Right lobe of liver (tissue), 6 donors: ENCODE measurements around the gene UBE2N. TPM values are rescaled to one million over a fixed set of nuclear protein-coding genes. Genes with fewer than 3 reads are reported as not detected.

Experiments used
- ATAC-seq, 4 donors: fragments of 200-7000 bp; cut with Tn5 transposase; one replicate each; pipeline ENCODE4 v1.9.1; 2020; ENCODE audit warnings: mild to moderate bottlenecking in 4 of 4, moderate library complexity in 4 of 4
- DNase-seq, 3 donors: peaks; one replicate each; pipeline ENCODE4 v3.0.0-alpha.2; 2020
- H3K27ac ChIP-seq, 3 donors: fragments of 200-600 bp; one replicate each; pipeline ENCODE4 v1.8.0; 2022
- H3K27me3 ChIP-seq, 2 donors: fragments of 200-600 bp; one replicate each; pipeline ENCODE4 v1.8.0; 2022
- H3K36me3 ChIP-seq, 4 donors: fragments of 200-600 bp; sonication (generic) in 1 of 4; one replicate each; pipeline versions ENCODE4 v1.5.1 to v1.8.0; 2017 to 2022; ENCODE audit warnings: control low read depth in 1 of 4
- H3K4me1 ChIP-seq, 4 donors: fragments of 200-600 bp; sonication (generic) in 1 of 4; one replicate each; pipeline versions ENCODE4 v1.5.1 to v1.8.0; 2017 to 2022; ENCODE audit warnings: control low read depth in 1 of 4
- H3K4me3 ChIP-seq, 3 donors: fragments of 200-600 bp; one replicate each; pipeline ENCODE4 v1.8.0; 2022
- H3K9me3 ChIP-seq, 4 donors: fragments of 200-600 bp; sonication (generic) in 1 of 4; one replicate each; pipeline versions ENCODE4 v1.5.1 to v1.8.0; 2017 to 2022; ENCODE audit warnings: control low read depth in 1 of 4
- CTCF ChIP-seq, 4 donors: fragments of 200-600 bp in 3 of 4; fragments of 450-650 bp in 1 of 4; IDR thresholded peaks; one replicate each; pipeline versions ENCODE4 v1.5.1 to v1.8.0; 2016 to 2022; ENCODE audit warnings: antibody characterized with exemption in 4 of 4, mild to moderate bottlenecking in 2 of 4
- POLR2A ChIP-seq: fragments of 450-650 bp; IDR thresholded peaks from one replicate; pipeline ENCODE4 v1.6.1; 2017; ENCODE audit warnings: antibody characterized with exemption, mild to moderate bottlenecking
- WGBS: methylation state at CpG from one replicate; pipeline ENCODE4 v1.1.6; 2018; ENCODE audit warnings: low coverage, low lambda C conversion rate; ENCODE audit not compliant: insufficient coverage; ENCODE audit errors: missing lambda C conversion rate; 5-methylcytosine and 5-hydroxymethylcytosine counted together
- intact Hi-C, 2 donors: fragments of 100-400 bp; cut with DNase I; formaldehyde crosslinking; loops; one replicate each; pipeline versions ENCODE4 v1.11.2 to v1.14.1; 2022
- total RNA-seq, 6 experiments: library from RNA; depleted of rRNA in 2 of 6; stranded (reverse); fragments of >200 nt in 2 of 6; fragmentation: NEBNext Ultra II Directional in 3 of 6; extraction: Animal tissue kit (Norgen Biotek cat#: 25700) in 3 of 6; gene quantifications; one replicate each; pipeline versions ENCODE4 v1.1.0 to v1.2.4, GENCODE V29; 2016 to 2023
- donor health status: DM: no; HTN: yes; CAD: no.
- donor health status: DM: no; HTN: no; CAD: no.
- donor health status: DM: no; HTN: no; CAD: no.
- donor health status: DM: no; HTN: yes; CAD: no.
- donor health status: DM: no; HTN: yes; CAD: no.

The UBE2N gene
- total RNA-seq, 6 experiments from 2014 or later: 22.0 to 36.2 (median 28.6) TPM

GRCh38 chr12:93476555-93476954, 34.8 kb upstream of the UBE2N start:
- intact Hi-C loops: no loop called here
- Histone ChIP-seq H3K9me3 (no peaks in the 10 kb centered on the region), H3K36me3 (peaks cover 0 to 32% (median 7%) of the 10 kb centered on the region in 4 donors), H3K4me3 (no peak overlapping the region), H3K27ac (no peak overlapping the region), H3K4me1 (peaks cover 0 to 5% (median 0%) of the 10 kb centered on the region in 4 donors), H3K27me3 (no peaks in the 10 kb centered on the region)
- TF ChIP-seq POLR2A (no peak), CTCF (IDR thresholded peaks at IDR 0.05) (no peak)
- DNase-seq: no peak
- ATAC-seq: peak; percentile 63 to 77 (median 75)

DNA sequence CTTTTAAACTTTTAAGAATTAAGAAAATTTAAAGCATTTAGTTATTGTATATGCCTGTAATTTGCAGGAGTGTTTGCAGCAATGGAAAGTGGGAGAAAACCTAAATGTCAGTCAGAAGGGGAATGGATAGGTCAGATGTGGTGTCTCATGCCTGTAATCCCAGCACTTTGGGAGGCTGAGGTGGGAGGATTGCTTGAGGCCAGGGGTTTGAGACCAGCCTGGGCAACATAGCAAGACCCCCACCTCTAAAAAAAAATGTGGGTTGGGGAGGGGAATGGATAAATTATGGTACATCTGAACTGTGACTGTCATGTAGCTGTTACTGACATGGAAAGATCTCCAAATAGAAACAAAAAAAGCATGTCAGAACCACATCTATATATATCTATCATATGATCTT, 27.6 kb upstream of the UBE2N start:
- Histone ChIP-seq H3K27me3 (no peaks in the 10 kb centered on the region), H3K27ac (no peak overlapping the region), H3K4me3 (no peak overlapping the region), H3K4me1 (peaks cover 0 to 17% (median 2%) of the 10 kb centered on the region in 4 donors), H3K9me3 (no peaks in the 10 kb centered on the region), H3K36me3 (peaks cover 0 to 15% (median 0%) of the 10 kb centered on the region in 4 donors)
- intact Hi-C loops: no loop called here
- ATAC-seq (no peak), DNase-seq (no peak)
- TF ChIP-seq POLR2A: no peak
- no peak for TF ChIP-seq CTCF (IDR thresholded peaks at IDR 0.05)

- peaks cover 0 to 6% (median 0%) of the 10 kb centered on the region in 4 donors for H3K36me3 ChIP-seq
- peak overlapping the region; percentile 57 to 95 (median 70) for H3K4me3 ChIP-seq
- intact Hi-C loops: no loop called here
- 3% methylated on average over 7 of the region's 7 CpGs for WGBS
- H3K27ac ChIP-seq: peak overlapping the region; percentile 69 to 88 (median 74)
- ATAC-seq (peak in 2 of 4 donors; percentile 6 to 11), DNase-seq (no peak)
- peaks cover 0 to 17% (median 2%) of the 10 kb centered on the region in 4 donors for H3K4me1 ChIP-seq
- H3K9me3 ChIP-seq: no peaks in the 10 kb centered on the region
- TF ChIP-seq CTCF (IDR thresholded peaks at IDR 0.05) (no peak), POLR2A (no peak)
- no peaks in the 10 kb centered on the region for H3K27me3 ChIP-seq
Measured at GRCh38 chr12:93468008-93468371, 26.2 kb upstream of the UBE2N start.

DNA sequence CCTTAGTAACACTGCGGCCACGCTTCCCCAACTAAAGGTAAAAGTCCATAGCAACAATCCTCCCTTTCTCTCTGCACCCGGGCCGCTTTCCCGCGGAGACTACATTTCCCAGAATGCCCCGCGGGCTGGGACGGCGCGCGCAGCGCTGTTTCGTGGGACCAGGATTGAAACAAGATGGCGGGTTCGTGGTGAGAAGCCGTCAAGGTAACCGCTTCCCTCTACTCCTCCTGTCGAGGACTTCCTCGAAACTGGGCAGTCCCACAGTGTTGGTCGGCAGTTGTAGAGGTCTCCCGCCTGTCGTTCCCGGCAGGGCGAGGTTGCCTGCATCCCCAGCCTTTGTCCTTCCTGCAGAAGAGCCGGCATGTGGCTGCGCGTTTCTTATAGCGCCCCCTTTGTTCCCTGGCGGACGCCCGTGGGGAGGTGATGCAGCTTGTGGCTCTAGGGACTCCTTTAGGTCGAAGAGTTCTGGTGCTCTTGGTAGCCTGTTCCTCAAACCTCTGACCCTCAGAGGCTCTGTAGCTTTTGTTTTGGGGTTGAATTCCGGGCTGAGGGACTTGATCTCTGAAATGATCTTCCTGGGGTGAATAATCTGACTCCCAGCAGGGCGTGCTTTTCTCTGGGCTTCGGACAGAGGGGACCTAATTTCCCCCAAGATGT, 25.7 kb upstream of the UBE2N start, which contains the start of gene MRPL42:
MRPL42 (plus strand) TSS at position 164 of the 657 bp plus-strand sequence. CDS start 1,772 bp downstream, outside the sequence.
- intact Hi-C loops: no loop called here
- WGBS: 0% methylated on average over 20 of the region's 36 CpGs
- H3K36me3 ChIP-seq: peaks cover 0 to 4% (median 0%) of the 10 kb centered on the region in 4 donors
- H3K27ac ChIP-seq: peak within 1 kb of the TSS; percentile 69 to 88 (median 74)
- peaks cover 0 to 17% (median 2%) of the 10 kb centered on the region in 4 donors for H3K4me1 ChIP-seq
- DNase-seq (peak; percentile 89 to 94 (median 93)), ATAC-seq (peak; percentile 98 to 99 (median 98))
- no peaks in the 10 kb centered on the region for H3K27me3 ChIP-seq
- peak; percentile 59 to 79 (median 72) for TF ChIP-seq CTCF (IDR thresholded peaks at IDR 0.05)
- peak; percentile 59 for TF ChIP-seq POLR2A
- no peaks in the 10 kb centered on the region for H3K9me3 ChIP-seq
- peak within 1 kb of the TSS; percentile 57 to 95 (median 70) for H3K4me3 ChIP-seq
